Retinal pigment epithelial cell (primary cell): ENCODE results near the gene DMD.

Source experiments
- DNase-seq: peaks from one replicate; pipeline ENCODE4 v3.0.0-alpha.2; 2010; ENCODE audit warnings: low read depth
- H3K4me3 ChIP-seq: 2 replicates; pipeline ENCODE4 v1.5.1; 2011; ENCODE audit warnings: mild to moderate bottlenecking, low read length, control low read depth, moderate library complexity
- CTCF ChIP-seq: conservative IDR thresholded peaks from 2 replicates; pipeline ENCODE4 v1.5.1; 2011; ENCODE audit warnings: low read depth, low read length, control low read depth, inconsistent platforms

DMD gene

GRCh38 chrX:33132569-33132968 lies 78.8 kb downstream of the DMD start:
- no peak for TF ChIP-seq CTCF
- no peak overlapping the region for H3K4me3 ChIP-seq
- DNase-seq = no peak

GRCh38 chrX:33129607-33130006 lies 81.7 kb downstream of the DMD start:
- no peak for TF ChIP-seq CTCF
- H3K4me3 ChIP-seq = no peak overlapping the region
- no peak for DNase-seq

- DNase-seq = no peak
- TF ChIP-seq CTCF = no peak
- no peak overlapping the region for H3K4me3 ChIP-seq
Observed at GRCh38 chrX:33128048-33128805, 83.1 kb downstream of the DMD start.

- TF ChIP-seq CTCF = no peak
- DNase-seq = no peak
- H3K4me3 ChIP-seq = no peak overlapping the region
Observed at GRCh38 chrX:33126469-33126868, 84.9 kb downstream of the DMD start.

- TF ChIP-seq CTCF = no peak
- no peak overlapping the region for H3K4me3 ChIP-seq
- no peak for DNase-seq
Observed at GRCh38 chrX:33109858-33110257, 101.5 kb downstream of the DMD start.

GRCh38 chrX:33106737-33107136 lies 104.6 kb downstream of the DMD start:
- no peak for TF ChIP-seq CTCF
- no peak overlapping the region for H3K4me3 ChIP-seq
- DNase-seq = no peak

GRCh38 chrX:33095079-33095478 lies 116.3 kb downstream of the DMD start:
- no peak for DNase-seq
- TF ChIP-seq CTCF = no peak
- no peak overlapping the region for H3K4me3 ChIP-seq
